Measurements from ENCODE around the gene PTTG1IP.
"Not testable (repeated sequence)": the region's sequence is repeated elsewhere in the genome, so short reads cannot be mapped to it uniquely, and the experiment has no call there.

Gene PTTG1IP

DNA sequence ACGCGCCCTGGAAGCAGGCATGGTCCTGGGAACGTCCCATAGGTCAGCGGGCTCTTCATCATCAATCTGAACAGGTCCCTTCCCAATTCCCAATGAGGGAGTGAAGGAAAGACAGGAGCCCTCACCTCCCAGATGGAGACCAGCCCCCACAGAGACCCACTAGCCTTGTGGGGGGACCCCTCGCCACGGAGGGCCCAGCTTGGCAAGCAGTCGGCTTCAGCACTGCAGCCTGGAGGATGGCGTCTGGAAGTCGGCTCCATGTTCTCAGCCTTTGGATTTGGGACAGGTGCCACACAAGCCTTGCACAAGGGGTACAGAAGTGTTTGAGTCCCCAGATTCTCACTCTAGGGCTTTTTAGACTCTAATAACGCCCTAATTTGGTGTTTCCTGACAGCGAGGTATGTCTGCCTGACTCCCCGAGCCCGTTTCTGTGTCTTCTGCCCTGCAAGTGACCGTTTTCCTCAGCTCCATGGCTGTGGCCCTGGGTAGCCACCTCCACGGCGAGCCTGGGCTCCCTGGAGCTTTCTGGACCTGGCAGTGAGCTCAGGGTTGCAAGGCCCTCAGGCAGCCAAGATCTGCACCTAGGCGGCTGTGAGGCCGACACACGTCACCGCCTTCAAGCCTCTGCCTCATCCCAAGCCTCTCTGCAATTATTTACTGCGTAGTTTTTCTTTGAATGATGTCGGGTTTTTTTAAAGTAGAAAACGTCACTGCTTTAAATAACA is 30.6 kb downstream of the PTTG1IP start:
- DNase-seq, result no peak

DNA sequence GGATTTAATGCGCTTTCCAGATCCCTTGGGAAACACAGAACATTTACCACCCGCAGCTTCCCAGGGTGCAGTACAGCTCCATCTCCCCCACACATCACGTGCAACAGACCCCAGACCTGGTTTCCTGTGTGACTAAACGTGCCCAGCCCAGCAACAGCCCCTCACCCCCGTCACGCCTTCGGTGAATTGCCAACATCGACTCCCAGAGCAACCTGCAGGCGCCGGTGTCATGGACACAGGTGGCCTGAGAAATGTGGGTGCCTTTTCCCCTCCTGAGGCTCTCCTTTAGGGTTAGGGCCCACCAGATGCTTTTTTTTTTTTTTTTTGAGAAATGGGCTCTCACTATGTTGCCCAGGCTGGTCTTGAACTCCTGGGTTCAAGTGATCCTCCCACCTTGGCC is 31.4 kb downstream of the PTTG1IP start:
- no peak for DNase-seq

DNA sequence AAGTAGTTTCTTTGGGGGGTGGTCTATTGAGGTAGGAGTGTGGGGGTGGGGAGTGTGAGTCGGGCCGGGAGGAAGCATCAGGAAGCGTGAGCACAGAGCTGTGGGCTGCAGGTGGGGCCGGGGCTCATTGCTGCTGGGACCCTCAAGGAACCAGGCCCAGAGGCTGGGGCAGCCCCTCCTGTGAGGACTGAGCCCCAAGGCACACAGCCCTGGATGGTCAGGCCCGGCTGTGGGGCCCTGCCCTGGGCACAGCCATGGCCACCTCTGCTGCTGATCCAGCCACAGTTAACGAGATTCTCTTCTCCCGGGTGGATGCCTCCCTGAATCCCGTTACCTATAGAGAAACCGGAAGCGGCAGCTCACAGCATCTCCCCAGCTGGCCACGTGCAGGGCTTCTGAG is 32.7 kb downstream of the PTTG1IP start:
- DNase-seq, result no peak

DNA sequence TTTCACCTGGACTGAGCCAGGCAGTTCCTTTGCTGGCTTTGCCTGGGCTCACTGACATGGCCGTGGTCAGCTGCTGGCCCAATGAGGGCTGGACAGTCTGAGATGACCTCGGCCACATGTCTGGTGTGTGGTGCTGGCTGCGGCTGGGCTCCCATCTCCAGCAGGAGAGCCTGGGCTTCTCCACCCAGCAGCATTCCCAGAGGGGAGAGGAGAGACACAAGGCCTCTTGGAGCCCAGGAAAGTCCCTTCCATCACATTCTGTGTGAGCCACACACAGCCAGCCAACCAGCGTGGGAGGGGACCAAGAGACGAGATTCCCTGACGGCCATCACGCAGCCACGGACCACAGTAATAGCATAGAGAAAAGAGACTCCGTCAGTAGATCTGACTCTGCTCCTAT is 34.5 kb downstream of the PTTG1IP start:
- DNase-seq, result no peak

DNA sequence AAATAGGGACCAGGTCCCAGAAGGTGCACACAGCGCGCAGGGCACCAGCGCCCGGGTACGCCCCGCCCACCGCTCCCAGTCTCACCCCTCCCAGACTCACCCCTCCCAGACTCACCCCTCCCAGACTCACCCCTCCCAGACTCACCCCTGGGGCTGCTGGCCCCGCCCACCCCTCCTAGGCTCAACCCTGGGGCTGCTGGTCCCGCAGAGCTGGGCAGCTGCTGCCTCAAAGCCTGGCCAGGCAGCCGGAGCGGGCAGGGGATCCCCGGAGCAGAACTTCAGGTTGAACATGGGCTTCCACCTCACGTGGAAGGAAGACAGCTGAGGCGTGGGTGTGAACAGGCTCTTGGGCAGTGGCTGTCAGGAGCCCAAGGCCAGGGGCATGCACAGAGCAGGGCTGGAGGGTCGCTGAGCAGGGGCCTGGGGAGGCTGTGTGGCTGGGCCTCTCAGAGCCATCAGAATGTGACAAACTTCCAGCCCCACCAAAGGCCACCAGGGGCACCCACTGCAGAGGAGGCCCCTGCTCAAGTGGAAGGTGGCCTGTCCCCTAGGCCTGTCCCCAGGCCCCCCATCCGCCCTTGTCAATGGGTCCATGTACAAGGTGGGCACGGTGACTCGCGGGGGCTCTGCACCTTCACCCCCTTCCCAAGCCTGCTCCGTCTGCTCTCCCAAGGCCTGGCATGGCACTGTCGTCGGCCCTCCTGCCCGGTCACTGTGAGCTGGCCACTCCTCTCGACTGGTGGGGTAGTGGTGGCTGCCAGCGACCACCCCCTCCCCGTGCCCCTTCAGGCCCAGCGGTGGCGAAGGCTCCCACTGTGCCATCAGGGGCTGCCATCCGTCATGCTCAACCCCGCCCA is 35.2 kb downstream of the PTTG1IP start:
- no peak for DNase-seq

DNA sequence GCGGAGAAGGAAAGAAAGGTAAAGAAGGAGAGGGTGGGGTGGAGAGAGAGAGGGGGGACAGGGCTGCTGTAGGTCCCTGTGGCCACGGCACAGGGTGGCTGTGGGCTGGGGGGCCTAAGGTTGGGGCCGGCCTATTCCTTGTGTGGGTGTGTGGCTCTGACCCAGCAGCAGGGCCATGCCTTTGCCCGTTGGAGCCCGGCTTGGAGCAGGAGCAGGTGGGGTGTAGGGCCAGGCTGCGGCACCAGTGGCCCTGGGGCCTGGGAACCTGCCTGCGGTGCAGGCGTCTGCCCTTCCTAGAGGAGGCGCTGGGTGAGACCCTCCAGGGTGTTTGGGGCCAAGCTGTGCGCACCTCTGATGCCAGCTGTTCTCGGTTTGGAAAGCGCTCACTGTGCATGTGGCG is 36.0 kb downstream of the PTTG1IP start:
- DNase-seq, result no peak

DNA sequence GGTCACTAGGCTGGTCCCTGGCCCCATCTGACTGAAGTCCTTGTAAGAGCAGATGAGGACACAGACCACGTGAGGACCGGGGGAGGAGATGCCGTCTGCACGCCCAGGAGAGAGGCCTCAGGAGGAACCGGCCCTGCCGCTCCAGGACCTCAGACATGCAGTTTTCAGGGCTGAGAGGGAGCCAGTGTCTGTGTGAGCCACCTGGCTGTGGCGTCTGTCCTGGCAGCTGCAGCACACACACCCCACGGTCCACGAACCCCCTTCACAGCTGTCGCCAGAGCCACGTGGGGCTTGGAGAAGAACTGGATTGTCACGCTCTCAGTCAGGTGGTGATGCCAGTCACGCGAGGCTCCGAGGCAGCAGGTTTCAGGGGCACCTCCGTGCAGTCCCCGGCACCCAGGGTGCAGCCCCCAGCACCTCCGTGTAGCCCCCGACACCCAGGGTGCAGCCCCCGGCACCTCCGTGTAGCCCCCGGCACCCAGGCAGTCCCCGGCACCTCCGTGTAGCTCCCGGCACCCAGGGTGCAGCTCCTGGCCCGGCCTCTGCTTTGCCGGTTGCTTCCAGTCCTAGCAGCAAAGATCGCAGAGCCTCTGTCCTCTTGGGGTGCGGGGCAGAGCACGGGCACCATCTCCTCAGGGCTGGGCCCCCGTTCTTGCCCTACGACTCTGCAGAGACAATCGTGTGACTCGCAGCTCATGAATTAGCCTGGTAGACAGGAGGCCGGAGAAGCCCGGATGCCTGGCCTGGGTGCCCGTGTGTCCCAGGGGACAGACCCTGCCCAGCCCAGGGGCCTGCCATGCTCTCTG is 36.6 kb downstream of the PTTG1IP start:
- DNase-seq, result no peak

DNA sequence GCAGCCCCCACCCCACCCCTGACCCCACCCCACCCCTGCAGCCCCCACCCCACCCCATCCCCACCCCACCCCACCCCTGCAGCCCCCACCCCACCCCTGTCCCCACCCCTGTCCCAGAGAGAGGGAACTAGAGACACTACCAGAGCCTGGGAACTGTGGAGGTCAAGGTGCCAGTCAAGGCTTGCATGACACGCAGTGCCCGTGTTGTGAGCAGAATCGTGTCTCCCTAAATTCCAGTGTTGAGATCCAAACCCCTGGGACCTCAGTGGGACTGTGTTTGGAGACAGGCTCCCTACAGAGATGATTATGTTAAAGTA is 37.2 kb downstream of the PTTG1IP start:
- DNase-seq, result no peak

DNA sequence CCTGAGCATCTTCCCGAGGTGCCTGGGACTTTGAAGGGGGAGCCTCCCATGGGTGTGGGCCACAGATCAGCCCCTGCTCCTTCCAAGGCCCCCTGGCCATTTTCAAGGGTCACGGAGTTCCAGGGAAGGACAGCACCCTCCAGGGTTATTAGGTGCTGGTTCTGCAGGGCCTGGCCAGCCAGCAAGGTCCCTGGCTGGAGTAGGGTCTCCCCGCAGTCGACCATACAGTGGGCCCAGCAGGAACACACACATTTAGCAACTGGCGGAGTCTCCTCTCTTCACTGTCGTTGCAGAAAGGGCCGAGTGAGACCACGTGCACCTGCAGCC is 37.9 kb downstream of the PTTG1IP start:
- DNase-seq, result no peak

DNA sequence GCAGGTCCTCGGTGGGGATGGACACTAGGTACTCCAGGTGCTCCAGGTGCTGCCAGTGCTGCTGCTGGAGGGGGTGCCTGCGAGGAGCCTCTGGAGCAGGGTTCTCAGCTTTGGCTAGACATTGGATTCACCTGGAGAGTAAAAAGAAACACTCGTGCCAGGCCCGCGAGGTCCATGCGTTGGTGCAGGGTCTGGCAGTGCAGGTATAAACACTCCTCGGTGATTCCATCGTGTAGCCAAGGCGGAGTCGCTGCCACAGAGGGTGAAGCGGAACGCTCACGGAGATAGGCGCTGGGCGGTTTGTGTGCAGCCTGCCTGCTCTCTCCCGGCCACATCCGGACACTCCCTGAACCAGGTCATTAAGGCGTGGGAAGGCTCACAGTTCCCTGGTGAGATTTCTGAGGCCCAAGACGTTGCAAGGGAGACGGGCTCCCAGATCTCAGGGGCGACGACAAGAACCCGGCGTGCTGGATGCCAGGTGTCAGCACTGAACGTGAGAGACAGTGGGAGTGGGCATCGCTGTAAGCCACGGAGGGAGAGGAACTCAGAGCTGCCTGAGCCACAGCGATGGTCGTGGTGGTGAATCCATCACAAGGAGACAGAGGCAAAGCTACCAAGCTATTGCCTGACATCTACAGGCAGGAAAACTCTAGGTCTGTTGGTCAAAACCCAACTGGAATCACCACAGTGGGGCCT is 38.4 kb downstream of the PTTG1IP start:
- DNase-seq, result no peak

DNA sequence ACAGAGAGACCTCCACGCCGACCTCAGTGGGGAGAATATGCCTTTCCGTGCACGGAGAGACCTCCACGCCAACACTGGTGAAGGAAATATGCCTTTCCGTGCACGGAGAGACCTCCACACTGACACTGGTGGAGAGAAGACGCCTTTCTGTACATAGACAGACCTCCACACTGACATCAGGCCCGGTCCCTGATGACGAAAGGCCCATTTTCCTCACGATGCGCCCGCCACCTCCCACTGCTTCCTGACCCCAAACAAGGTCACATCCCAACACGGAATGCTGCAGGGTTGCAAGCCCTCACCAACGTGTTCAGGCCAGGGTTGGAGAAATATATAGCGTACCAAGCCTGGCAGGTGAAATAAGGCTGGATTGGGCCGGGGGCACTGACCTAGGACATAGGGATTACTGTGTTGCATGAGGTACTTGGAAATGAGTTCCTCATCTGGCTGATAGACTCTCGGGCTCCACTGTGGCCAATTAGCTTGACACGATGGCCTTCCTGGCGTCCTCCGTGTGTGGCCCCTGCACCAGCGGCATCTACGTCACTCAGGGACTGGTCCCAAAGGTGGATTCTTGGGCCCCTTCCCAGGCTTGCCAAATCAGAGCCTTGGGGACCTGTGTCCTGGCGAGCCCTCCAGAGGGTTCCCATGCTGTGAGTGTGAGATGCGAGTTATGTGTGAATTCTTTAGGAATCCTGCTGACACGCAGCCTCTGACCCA is 39.1 kb downstream of the PTTG1IP start:
- no peak for DNase-seq

DNA sequence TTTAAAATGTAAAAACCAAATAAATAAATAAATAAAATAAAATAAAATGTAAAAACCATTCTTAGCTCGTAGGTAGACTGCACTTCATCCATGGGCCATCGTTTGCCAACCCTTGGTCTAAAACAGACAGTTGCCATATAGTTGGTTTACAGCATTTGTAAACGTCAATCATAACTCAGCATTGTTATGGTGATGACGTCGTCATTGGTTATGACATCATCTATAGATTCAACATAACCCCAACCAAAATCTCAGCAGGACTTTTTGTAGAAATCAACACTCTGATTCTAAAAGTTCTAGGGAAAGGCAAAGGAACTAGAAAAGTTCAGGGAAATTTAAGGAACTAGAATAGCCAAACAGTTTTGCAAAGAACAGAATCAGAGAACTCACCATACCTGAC is 39.8 kb downstream of the PTTG1IP start:
- DNase-seq, result no peak

DNA sequence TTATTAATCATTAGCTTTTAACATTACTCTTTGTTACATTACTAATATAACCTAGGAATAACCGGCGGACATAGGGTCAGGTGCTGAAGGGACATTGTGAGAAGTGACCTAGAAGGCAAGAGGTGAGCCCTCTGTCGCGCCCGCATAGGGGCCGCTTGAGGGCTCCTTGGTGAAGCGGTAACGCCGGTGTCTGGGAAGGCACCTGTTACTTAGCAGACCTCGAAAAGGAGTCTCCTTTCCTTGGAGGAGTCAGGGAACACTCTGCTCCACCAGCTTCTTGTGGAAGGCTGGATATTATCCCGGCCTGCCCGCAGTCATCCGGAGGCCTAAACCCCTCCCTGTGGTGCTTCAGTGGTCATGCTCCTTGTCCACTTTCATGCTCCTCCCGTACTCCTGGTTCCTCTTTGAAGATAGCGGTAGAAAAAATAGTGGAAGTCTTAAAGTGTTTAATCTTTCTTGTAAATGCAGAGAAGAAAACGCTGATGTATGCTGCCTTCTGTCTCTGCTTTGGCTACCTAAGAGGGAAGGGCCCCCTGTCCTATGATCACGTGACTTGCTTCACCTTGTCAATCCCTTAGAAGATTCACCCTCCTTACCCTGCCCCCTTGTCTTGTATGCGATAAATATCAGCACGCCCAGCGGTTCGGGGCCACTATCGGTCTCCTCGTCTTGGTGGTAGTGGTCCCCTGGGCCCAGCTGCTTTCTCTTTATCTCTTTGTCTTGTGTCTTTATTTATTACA is 40.8 kb downstream of the PTTG1IP start:
- DNase-seq, result not testable (repeated sequence)

DNA sequence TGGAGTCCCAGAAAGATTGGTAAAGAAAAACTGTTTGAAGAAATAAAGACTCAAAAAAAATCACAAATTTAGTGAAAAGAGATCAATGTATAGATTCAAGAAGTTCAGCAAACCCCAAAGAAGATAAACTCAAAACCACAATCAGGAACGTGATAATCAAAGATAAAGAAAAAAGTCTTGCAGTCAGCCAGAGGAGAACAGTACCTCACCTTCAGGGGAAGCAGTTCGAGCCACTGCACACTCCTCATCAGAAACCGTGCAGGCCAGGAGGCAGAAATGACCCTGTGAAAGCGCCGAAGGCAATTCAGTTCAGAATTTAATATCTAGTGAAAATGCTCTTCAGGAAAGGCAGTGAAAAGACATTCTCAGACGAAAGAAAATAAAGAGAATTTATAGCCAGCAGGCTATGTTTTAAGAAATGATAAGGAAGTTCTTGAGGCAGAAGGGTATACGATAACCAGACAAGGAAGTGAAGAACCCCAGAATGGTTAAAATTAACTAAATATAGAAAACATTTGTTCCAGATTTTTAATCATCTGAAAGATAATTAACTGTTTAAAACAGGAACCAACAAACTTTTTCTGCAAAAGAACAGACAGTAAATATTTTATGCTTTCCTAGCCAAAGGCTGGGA is 42.1 kb downstream of the PTTG1IP start:
- DNase-seq, result no peak

DNA sequence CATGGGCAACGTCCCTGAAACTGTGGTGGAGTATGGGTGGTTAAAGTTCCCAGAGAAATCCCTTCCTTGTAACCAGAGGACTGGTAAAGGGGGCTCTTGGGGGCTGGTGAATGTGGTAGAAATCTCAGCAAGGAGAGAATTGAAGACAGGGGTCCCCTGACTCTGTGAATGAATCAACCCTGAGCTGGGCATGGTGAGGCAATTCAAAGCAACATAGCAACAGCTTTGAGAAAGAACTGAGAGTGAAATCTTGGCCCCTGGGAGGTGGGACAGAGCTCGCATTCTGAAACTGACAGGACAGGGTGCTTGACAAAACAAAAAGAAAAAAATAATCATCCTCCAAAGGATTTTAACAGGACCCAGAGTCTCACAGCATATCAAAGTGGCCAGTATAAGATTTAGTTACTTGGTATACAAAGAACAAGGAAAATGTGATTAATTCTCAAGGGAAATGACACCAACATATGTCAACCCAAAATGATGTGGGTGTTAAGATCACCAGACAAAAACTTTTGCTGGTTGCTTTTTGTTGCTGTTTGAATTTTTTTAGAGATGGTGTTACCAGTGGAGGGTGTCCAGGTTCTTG is 43.9 kb downstream of the PTTG1IP start:
- DNase-seq, result no peak

DNA sequence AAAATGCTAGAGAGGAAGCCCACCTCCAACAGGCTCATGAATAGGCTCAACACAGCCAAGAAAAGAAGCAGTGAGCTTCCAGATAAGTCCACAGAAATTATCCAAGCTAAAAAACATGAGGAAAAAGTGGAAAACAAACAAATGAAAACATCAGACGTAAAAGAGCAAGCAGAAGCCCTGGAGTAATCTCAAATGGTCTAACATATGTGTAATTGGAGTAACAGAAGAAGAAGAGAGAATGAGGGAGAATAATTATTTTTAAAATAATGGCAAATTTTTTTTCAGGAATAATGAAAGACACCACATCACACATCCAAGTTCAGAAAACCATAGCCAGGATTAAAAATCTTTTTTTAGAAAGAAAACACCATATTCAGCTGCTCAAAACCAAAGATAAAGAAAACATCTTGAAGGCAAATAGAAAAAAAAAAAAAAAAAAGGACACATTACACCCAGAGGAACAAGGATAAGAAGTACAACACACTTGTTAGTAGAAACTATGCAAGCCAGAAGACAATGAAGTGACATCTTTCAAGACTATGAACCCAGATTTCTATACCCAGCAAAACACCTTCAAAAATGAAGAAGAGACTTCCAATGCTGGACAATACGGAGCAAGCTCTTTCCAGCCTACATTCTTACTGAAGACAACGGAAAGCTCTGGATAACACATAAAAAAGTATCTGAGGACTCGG is 45.0 kb downstream of the PTTG1IP start:
- no peak for DNase-seq

DNA sequence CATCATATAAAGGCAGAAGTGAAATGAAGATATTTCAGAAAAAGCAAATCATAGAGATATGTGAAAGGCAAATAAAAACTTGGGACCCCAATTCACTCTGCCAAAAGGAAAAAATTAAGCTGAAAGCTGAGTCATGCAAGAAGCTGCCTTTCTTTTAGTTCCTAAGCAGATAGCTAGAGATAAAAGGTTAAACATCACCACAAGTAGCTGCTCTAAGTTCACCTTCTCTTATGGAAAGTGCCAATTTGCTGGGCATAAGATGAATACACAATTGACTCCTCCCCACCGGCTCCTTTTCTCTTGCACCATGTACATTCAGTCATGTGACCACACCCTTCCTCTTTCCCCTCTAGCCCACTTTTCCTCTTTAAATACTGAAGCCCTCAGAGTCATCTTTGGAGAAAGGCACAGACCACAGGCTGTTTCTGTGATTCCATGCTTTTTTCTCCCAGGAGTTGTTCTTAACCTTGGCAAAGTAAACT is 50.3 kb downstream of the PTTG1IP start:
- no peak for DNase-seq

DNA sequence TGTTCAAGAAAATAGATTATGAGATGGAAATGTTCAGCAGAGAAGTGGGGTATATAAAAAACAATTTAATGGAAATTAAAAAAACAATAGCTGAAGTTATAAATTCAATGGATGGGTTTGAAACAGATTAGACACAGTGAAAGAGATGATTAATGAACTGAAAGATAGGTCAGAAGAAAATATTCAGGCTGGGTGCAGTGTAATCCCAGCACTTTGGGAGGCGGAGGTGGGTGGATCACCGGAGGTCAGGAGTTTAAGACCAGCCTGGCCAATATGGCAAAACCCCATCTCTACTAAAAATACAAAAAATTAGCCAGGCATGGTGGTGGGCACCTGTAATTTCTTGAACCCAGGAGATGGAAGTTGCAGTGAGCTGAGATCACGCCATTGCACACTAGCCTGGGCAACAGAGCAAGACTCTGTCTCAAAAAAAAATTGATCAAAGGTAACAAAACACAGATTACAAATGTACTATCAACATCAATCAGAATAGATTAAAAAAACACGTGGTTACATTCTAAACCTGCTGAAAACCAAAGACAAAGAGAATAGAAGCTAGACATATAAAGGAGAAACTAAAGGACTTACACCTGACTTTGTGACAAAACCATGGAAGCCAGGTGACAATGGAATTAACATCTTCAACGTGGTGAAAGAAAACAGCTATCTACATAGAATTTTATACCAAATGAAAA is 50.9 kb downstream of the PTTG1IP start:
- peak in 1 of 2 experiments; percentile 5 for DNase-seq

DNA sequence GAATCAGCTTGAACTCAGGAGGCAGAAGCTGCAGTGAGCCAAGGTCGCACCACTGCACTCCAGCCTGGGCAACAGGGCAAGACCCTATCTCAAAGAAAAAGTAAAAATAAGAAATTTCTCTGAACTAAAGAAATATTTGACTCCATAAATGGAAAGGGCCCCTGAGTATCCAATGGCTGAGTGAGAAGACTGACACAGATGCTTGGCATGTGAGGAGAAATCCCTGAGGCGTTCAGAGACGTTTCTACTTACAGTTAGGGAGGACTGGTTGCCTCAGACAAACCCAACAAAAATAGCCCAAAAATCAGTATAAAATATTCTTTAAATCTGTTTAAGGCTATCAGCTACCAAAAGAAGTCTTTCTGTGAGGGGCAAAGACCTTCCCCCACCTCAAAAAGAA is 52.6 kb downstream of the PTTG1IP start:
- DNase-seq, result no peak

Measured in SW 1271 (cell line).